Esophagus squamous epithelium (tissue), 5 donors: ENCODE data around the gene MCM9. TPM values are rescaled to one million over a fixed set of nuclear protein-coding genes. Genes with fewer than 3 reads are reported as not detected.
"Not testable (repeated sequence)": the region's sequence is repeated elsewhere in the genome, so short reads cannot be mapped to it uniquely, and the experiment has no call there.

Experiments
- DNase-seq: peaks from one replicate; lab custom pipeline; 2025; lab: John Stamatoyannopoulos, UW
- H3K27ac ChIP-seq, 4 donors: fragments of 200-600 bp; sonication (generic); one replicate each; pipeline ENCODE4 v1.5.1; 2016 to 2019; ENCODE audit warnings: mild to moderate bottlenecking in 1 of 4
- H3K27me3 ChIP-seq, 4 donors: fragments of 200-600 bp; sonication (generic); 1 replicate in 3 of 4; 2 replicates in 1 of 4; pipeline versions ENCODE4 v1.5.1 to v1.6.0; 2017 to 2021; ENCODE audit warnings: antibody characterized with exemption in 1 of 4
- H3K36me3 ChIP-seq, 3 donors: fragments of 200-600 bp; sonication (generic); one replicate each; pipeline ENCODE4 v1.5.1; 2016 to 2019
- H3K4me1 ChIP-seq, 3 donors: fragments of 200-600 bp; sonication (generic); one replicate each; pipeline ENCODE4 v1.5.1; 2017 to 2019
- H3K4me3 ChIP-seq, 4 donors: fragments of 200-600 bp; sonication (generic); 1 replicate in 3 of 4; 2 replicates in 1 of 4; pipeline ENCODE4 v1.5.1; 2016 to 2019; ENCODE audit warnings: mild to moderate bottlenecking in 2 of 4, moderate library complexity in 1 of 4
- H3K9me3 ChIP-seq, 3 donors: fragments of 200-600 bp; sonication (generic); one replicate each; pipeline ENCODE4 v1.5.1; 2016 to 2019
- CTCF ChIP-seq, 6 experiments: fragments of 450-650 bp in 4 of 6; fragments of 200-600 bp in 2 of 6; sonication (generic) in 2 of 6; IDR thresholded peaks; one replicate each; pipeline ENCODE4 v1.5.1; 2016 to 2019; ENCODE audit warnings: antibody characterized with exemption in 6 of 6, mild to moderate bottlenecking in 4 of 6, moderate library complexity in 4 of 6
- POLR2A ChIP-seq, 4 donors: fragments of 450-650 bp; IDR thresholded peaks; one replicate each; pipeline ENCODE4 v1.6.1; 2017; ENCODE audit warnings: antibody characterized with exemption in 4 of 4, mild to moderate bottlenecking in 4 of 4, moderate library complexity in 3 of 4
- WGBS, 2 donors: methylation state at CpG; one replicate each; pipeline ENCODE4 v1.1.5; 2018; 5-methylcytosine and 5-hydroxymethylcytosine counted together
- intact Hi-C: fragments of 100-400 bp; cut with DNase I; formaldehyde crosslinking; loops from one replicate; pipeline ENCODE4 v1.15.0; 2022
- total RNA-seq, 4 donors: library from RNA; depleted of rRNA; stranded (reverse); fragments of >200 nt; gene quantifications; one replicate each; pipeline ENCODE4 v1.1.0, GENCODE V29; 2016
- donor health status: DM: yes; HTN: yes; CAD: no.

The MCM9 gene
- total RNA-seq, 4 donors from 2014 or later, result 11.1 to 22.3 (median 15.1) TPM

- Histone ChIP-seq H3K9me3 (no peaks in the 10 kb centered on the region), H3K36me3 (no peaks in the 10 kb centered on the region)
These were observed 163.7 kb downstream of the MCM9 start for GRCh38 chr6:118771253-118771652.

GRCh38 chr6:118770835-118771234 lies 164.1 kb downstream of the MCM9 start:
- intact Hi-C loops, result loop anchor here (10.0 kb wide), 1 partner anchor 206 kb away; no protein-coding TSS in a partner anchor
- WGBS, 2 donors, result 73 to 76% methylated on average over 2 of the region's 2 CpGs
- no peak for DNase-seq
- Histone ChIP-seq H3K4me1 (peaks cover 0 to 31% (median 8%) of the 10 kb centered on the region in 3 donors), H3K4me3 (no peak overlapping the region), H3K27ac (no peak overlapping the region), H3K27me3 (no peaks in the 10 kb centered on the region), H3K36me3 (no peaks in the 10 kb centered on the region), H3K9me3 (no peaks in the 10 kb centered on the region)
- no peak for TF ChIP-seq CTCF (IDR thresholded peaks at IDR 0.05)
- TF ChIP-seq POLR2A (IDR thresholded peaks at IDR 0.05), result no peak

More at GRCh38 chr6:118771253-118771652, 163.7 kb downstream of the MCM9 start:
- no peak for DNase-seq
- 20 to 21% methylated on average over 1 of the region's 1 CpG for WGBS, 2 donors
- H3K4me3 ChIP-seq, result no peak overlapping the region
- no peak for TF ChIP-seq CTCF (IDR thresholded peaks at IDR 0.05)
- no peak for TF ChIP-seq POLR2A (IDR thresholded peaks at IDR 0.05)
- H3K27ac ChIP-seq, result no peak overlapping the region
- H3K4me1 ChIP-seq, result peaks cover 0 to 32% (median 8%) of the 10 kb centered on the region in 3 donors
- intact Hi-C loops, result loop anchor here (10.0 kb wide), 1 partner anchor 206 kb away; no protein-coding TSS in a partner anchor
- H3K27me3 ChIP-seq, result no peaks in the 10 kb centered on the region

GRCh38 chr6:118770112-118770788 lies 164.7 kb downstream of the MCM9 start:
- no peak for TF ChIP-seq POLR2A (IDR thresholded peaks at IDR 0.05)
- TF ChIP-seq CTCF (IDR thresholded peaks at IDR 0.05), result no peak
- intact Hi-C loops, result loop anchor here (10.0 kb wide), 1 partner anchor 205 kb away; no protein-coding TSS in a partner anchor
- Histone ChIP-seq H3K4me3 (no peak overlapping the region), H3K27me3 (no peaks in the 10 kb centered on the region), H3K4me1 (peaks cover 0 to 31% (median 8%) of the 10 kb centered on the region in 3 donors), H3K9me3 (no peaks in the 10 kb centered on the region), H3K27ac (no peak overlapping the region), H3K36me3 (no peaks in the 10 kb centered on the region)
- 82 to 86% methylated on average over 2 of the region's 2 CpGs for WGBS, 2 donors
- no peak for DNase-seq

GRCh38 chr6:118768904-118769325 lies 166.0 kb downstream of the MCM9 start:
- no peak for DNase-seq
- intact Hi-C loops, result no loop called here
- H3K4me1 ChIP-seq, result peaks cover 0 to 31% (median 8%) of the 10 kb centered on the region in 3 donors
- WGBS, 2 donors, result 3 to 50% methylated on average over 3 of the region's 3 CpGs
- no peaks in the 10 kb centered on the region for H3K27me3 ChIP-seq
- TF ChIP-seq CTCF (IDR thresholded peaks at IDR 0.05) (no peak), POLR2A (IDR thresholded peaks at IDR 0.05) (no peak)
- H3K27ac ChIP-seq, result peak overlapping the region; percentile 49 to 74 (median 62)
- no peaks in the 10 kb centered on the region for H3K9me3 ChIP-seq
- H3K36me3 ChIP-seq, result no peaks in the 10 kb centered on the region
- no peak overlapping the region for H3K4me3 ChIP-seq

- H3K9me3 ChIP-seq, result no peaks in the 10 kb centered on the region
- intact Hi-C loops, result no loop called here
- no peaks in the 10 kb centered on the region for H3K27me3 ChIP-seq
- no peaks in the 10 kb centered on the region for H3K36me3 ChIP-seq
- H3K4me1 ChIP-seq, result peaks cover 0 to 31% (median 8%) of the 10 kb centered on the region in 3 donors
- TF ChIP-seq CTCF (IDR thresholded peaks at IDR 0.05), result no peak
- no peak for TF ChIP-seq POLR2A (IDR thresholded peaks at IDR 0.05)
- peak overlapping the region; percentile 49 to 74 (median 62) for H3K27ac ChIP-seq
- 97 to 100% methylated on average over 1 to 3 of the region's 3 CpGs for WGBS, 2 donors
- no peak for DNase-seq
- H3K4me3 ChIP-seq, result no peak overlapping the region
These were observed 166.5 kb downstream of the MCM9 start for GRCh38 chr6:118768441-118768840.

- H3K36me3 ChIP-seq, DNase-seq, H3K9me3 ChIP-seq, H3K27me3 ChIP-seq, H3K27ac ChIP-seq, H3K4me3 ChIP-seq, intact Hi-C loops: not testable (repeated sequence)
- peaks cover 0 to 25% (median 8%) of the 10 kb centered on the region in 3 donors for H3K4me1 ChIP-seq
- 79 to 83% methylated on average over 2 of the region's 2 CpGs for WGBS, 2 donors
These were observed 169.6 kb downstream of the MCM9 start for GRCh38 chr6:118765316-118765715.
